Activated T-cell treated with anti-CD3 and anti-CD28 coated beads, Interleukin-2, amount 50 U/mL, for 4 hours (primary cell): ENCODE results near the gene HDAC5. TPM values are rescaled to one million over a fixed set of nuclear protein-coding genes. Genes with fewer than 3 reads are reported as not detected.
"Not testable (repeated sequence)": the region's sequence is repeated elsewhere in the genome, so short reads cannot be mapped to it uniquely, and the experiment has no call there.

ENCODE experiments used
- ATAC-seq, 2 donors: fragments of 200-7000 bp; cut with Tn5 transposase; one replicate each; pipeline ENCODE4 v1.10.0; 2021
- DNase-seq: peaks from one replicate; pipeline ENCODE4 v3.0.0-alpha.2; 2020
- H3K27me3 Mint-ChIP-seq: one replicate; pipeline ENCODE4 v1.8.0; 2021; ENCODE audit warnings: low read depth, mixed read lengths
- H3K36me3 Mint-ChIP-seq: one replicate; pipeline ENCODE4 v1.8.0; 2022; ENCODE audit warnings: mixed read lengths; ENCODE audit not compliant: insufficient read depth
- H3K4me1 Mint-ChIP-seq: one replicate; pipeline ENCODE4 v1.8.0; 2021; ENCODE audit warnings: low read depth, mixed read lengths
- H3K4me3 Mint-ChIP-seq: one replicate; pipeline ENCODE4 v1.8.0; 2021; ENCODE audit warnings: mild to moderate bottlenecking, moderate library complexity, mixed read lengths
- H3K9me3 Mint-ChIP-seq: one replicate; pipeline ENCODE4 v1.8.0; 2021; ENCODE audit warnings: mixed read lengths
- total RNA-seq, 3 donors: library from RNA; stranded (reverse); gene quantifications; one replicate each; pipeline ENCODE4 v1.2.1, GENCODE V29; 2021

The HDAC5 gene
- total RNA-seq, 3 donors from 2014 or later, result 14.6 to 19.7 (median 16.2) TPM

DNA sequence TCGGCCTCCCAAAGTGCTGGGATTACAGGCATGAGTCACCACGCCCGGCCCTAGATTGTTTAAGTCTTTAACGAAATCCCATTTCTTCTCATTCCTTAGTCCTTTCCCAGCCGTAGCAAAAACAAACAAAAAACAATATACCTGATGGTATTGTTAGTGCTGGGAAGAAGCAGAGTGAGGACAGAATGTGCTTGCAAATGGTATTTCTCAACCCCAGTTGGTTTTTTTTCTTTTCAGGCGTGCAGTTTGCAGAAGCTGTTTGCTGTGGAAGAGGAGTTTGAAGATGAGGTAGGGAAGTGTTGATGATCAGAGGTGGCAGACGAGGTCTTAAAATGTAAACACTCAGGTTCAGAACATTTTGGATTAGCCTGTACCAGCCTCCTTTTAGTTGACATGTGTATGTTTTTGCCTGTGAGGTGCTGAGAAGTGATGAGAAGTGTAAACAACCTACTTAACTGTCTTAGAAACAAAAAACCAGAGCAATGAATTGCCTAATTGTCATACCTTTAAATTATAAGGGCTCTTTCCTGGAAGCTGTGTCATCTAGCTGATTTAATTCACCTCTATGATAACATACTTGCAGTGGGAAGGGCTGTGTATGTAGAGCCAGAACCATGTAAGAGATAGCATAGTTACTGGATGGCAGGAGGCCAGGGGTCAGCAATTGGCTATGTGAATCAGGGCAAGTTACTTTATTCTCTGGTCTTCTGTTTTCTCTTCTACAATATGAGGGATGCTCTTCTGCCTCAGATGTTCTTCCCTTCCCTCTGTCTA lies 21.7 kb upstream of the HDAC5 start:
- Mint-ChIP-seq H3K36me3 (no peaks in the 10 kb centered on the region), H3K4me3 (no peak overlapping the region), H3K27me3 (peaks cover 2% of the 10 kb centered on the region), H3K4me1 (peaks cover 10% of the 10 kb centered on the region), H3K9me3 (no peaks in the 10 kb centered on the region)
- DNase-seq (no peak), ATAC-seq (no peak)

DNA sequence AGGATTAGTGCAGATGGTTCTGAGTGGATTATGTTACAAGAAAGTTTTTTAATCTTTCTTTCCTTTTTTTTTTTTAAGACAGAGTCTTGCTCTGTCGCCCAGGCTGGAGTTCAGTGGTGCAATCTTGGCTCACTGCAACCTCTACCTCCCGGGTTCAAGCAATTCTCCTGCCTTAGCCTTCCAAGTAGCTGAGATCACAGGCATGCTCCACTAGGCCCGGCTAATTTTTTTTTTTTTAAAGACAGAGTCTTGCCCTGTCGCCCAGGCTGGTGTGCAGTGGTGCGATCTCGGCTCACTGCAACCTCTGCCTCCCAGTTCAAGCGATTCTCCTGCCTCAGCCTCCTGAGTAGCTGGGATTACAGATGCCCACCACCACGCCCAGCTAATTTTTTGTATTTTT lies 20.5 kb upstream of the HDAC5 start:
- DNase-seq, result not testable (repeated sequence)

DNA sequence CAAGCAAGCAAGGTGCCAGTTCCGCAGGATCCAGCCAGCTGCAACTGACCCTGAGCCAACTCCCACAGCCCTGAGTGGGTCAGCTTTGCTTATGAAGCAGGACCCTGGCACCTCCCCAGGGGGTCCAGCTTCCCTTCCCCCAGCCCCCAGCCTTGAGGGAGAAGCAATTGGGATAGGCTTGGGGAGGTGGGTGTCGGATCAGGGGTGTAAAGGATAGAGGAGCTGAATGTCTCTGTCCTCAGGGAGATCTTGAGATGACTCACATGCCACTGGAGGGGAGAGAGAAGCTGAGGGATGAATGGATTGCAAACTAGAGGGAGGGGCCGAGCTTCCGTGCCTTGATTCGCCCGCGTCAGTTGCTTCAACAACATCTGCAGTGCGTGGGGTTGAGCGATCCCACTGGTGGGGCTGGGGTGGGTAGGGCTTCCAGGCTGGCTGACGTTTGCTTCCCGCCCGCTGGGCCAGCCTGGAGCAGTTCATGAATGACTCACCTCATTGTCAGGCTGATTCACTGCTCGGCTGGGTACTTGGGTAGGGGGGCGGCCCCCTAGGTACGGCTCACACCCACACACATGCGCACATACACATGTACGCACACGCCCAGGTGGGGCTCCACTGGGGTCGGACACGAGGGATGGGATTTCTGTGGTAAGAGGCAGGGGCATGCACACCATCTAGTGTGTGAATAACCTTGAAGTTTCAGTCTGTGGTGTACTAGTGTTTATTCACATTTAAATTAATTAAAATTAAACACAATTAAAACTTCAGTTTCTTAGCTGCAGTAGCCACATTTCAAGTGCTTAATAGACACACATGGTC lies 14.7 kb upstream of the HDAC5 start:
- ATAC-seq, result peak; percentile 82 to 83

More for the DNA sequence above, 20.5 kb upstream of the HDAC5 start:
- not testable (repeated sequence) for H3K36me3 Mint-ChIP-seq, H3K27me3 Mint-ChIP-seq, ATAC-seq, H3K9me3 Mint-ChIP-seq, H3K4me3 Mint-ChIP-seq
- peaks cover 10% of the 10 kb centered on the region for H3K4me1 Mint-ChIP-seq

DNA sequence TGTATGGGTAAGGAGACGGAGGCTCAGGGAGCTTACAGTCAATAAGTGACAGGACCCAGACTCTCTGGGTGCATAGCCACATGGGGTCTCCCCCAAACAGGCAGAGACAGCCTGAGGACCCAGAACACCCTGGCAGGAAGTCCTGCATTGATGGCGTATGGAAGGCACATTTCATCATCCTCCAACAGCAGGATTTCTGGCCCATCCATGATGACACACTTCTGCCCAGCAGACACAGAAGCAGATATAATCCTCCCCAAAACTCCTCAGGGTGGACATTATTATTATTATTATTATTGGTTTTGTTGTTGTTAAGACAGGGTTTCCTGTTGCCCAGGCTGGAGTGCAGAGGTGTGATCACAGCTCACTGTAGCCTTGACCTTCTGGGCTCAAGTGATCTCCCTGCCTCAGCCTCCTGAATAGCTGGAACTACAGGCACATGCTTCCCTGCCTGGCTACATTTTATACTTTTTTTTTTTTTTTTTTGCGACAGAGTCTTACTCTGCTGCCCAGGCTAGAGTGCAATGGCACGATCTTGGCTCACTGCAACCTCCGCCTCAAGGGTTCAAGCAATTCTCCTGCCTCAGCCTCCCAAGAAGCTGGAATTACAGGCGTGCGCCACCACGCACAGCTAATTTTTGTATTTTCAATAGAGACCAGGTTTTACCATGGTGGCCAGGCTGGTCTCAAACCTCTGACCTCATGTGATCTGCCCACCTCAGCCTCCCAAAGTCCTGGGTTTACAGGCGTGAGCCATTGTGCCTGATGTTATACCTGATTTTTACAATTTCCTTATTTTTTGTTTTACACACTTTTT lies 11.5 kb upstream of the HDAC5 start:
- H3K36me3 Mint-ChIP-seq, result no peaks in the 10 kb centered on the region
- H3K4me1 Mint-ChIP-seq, result peaks cover 14% of the 10 kb centered on the region
- H3K9me3 Mint-ChIP-seq, result no peaks in the 10 kb centered on the region
- H3K27me3 Mint-ChIP-seq, result no peaks in the 10 kb centered on the region
- ATAC-seq, result no peak
- no peak overlapping the region for H3K4me3 Mint-ChIP-seq
- DNase-seq, result no peak

More for the DNA sequence above, 14.7 kb upstream of the HDAC5 start:
- Mint-ChIP-seq H3K36me3 (no peaks in the 10 kb centered on the region), H3K27me3 (peaks cover 2% of the 10 kb centered on the region), H3K9me3 (no peaks in the 10 kb centered on the region), H3K4me1 (peaks cover 24% of the 10 kb centered on the region), H3K4me3 (peak overlapping the region; percentile 17)
- peak; percentile 67 for DNase-seq

DNA sequence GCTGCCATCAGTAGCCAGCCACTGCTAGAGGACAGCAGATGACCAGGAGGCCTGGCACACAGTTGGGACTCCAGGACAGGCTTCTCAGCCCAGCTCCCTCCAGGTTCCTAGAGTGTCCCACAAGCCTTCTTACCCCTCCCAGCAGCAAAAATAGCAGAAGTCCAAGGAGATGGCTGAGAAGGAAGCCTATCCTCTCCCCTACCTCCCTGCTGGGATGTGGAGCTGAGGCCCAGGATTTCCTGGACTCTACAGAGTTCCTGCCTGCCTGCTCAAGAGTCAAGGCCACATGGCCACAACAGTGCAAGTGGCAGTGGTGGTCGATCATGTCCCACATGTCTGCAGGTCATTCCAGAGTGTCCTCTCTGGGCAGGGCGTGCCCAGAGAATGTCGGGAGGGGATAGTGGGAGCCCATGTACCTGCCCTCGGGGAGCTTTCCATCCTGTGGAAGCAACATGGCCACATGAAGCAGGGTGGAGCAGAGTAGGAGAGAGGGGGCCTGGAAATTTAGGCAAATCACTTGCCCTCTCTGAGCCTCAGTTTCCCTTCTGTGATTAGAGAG lies 10.6 kb upstream of the HDAC5 start:
- Mint-ChIP-seq H3K4me1 (peaks cover 14% of the 10 kb centered on the region), H3K36me3 (no peaks in the 10 kb centered on the region), H3K4me3 (no peak overlapping the region), H3K9me3 (no peaks in the 10 kb centered on the region), H3K27me3 (no peaks in the 10 kb centered on the region)
- ATAC-seq (no peak), DNase-seq (no peak)

DNA sequence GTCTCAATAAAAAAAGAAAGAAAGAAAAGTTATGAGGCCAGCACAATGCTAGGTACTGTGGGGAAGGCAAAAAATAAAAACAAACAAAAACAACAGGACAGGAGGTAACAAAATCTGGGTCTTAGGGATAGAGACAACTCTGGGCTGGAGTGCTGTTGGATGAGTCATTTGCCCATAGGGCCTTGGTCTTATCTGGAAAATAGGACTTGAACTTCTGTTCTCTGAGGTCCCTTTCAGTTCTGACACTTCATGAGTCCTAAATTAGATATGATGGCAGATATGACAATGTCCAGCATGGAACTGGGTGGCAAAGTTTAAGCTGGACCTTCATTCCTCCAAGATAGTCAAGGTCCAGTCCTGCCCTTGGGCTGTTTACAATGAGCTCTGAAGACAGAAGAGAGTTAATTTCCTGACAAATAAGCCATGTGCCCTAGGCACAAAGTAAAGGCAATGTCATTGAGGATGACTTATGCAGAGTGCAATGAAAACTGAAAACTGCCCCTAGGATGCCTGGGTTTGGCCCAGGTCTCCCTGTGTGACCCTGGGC lies 8.9 kb upstream of the HDAC5 start:
- H3K9me3 Mint-ChIP-seq, result no peaks in the 10 kb centered on the region
- no peak for DNase-seq
- peaks cover under 1% of the 10 kb centered on the region for H3K4me1 Mint-ChIP-seq
- H3K27me3 Mint-ChIP-seq, result no peaks in the 10 kb centered on the region
- no peaks in the 10 kb centered on the region for H3K36me3 Mint-ChIP-seq
- ATAC-seq, result no peak
- H3K4me3 Mint-ChIP-seq, result no peak overlapping the region

DNA sequence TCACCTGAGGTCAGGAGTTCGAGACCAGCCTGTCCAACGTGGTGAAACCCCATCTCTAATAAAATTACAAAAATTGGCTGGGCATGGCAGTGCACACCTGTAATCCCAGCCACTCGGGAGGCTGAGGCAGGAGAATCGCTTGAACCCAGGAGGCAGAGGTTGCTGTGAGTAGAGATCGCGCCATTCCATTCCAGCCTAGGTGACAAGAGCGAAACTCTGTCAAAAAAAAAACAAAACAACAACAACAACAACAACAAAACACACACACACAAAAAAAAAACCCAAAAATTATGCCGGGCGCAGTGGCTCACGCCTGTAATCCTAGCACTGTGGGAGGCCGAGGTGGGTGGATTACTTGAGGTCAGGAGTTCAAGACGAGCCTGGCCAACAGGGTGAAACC lies 7.9 kb upstream of the HDAC5 start:
- H3K36me3 Mint-ChIP-seq, H3K4me1 Mint-ChIP-seq, DNase-seq, H3K9me3 Mint-ChIP-seq, H3K4me3 Mint-ChIP-seq, ATAC-seq, H3K27me3 Mint-ChIP-seq: not testable (repeated sequence)

DNA sequence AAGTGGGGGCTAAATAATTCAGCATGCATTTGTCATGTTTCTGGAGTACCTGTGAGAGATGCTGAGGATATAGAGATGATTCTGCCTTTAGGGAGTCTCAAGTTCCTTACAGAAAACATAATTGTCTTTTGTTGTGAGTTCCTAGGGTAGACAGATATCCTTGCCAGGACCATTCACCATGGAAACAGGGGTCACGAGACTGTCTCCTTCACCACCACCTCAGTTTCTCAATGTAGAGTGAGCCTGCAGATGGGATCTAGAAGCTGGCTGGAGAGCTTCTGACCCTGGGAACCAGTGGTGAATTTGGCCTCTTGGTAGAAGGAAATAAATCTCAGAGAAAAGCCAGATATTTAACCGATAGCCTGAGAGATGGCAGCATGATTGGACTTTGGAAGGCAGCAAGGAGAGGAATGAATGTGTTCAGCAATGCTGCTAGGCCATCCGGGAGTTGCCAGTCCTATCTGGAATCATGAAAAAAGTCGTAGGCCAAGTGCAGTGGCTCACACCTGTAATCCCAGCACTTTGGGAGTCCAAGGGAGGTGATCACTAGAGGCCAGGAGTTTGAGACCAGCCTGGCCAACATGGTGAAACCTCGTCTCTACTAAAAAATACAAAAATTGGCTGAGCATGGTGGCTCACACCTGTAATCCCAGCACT lies 7.4 kb upstream of the HDAC5 start:
- ATAC-seq (no peak), DNase-seq (no peak)
- no peaks in the 10 kb centered on the region for H3K36me3 Mint-ChIP-seq
- no peaks in the 10 kb centered on the region for H3K9me3 Mint-ChIP-seq
- no peak overlapping the region for H3K4me3 Mint-ChIP-seq
- H3K4me1 Mint-ChIP-seq, result no peaks in the 10 kb centered on the region
- no peaks in the 10 kb centered on the region for H3K27me3 Mint-ChIP-seq

DNA sequence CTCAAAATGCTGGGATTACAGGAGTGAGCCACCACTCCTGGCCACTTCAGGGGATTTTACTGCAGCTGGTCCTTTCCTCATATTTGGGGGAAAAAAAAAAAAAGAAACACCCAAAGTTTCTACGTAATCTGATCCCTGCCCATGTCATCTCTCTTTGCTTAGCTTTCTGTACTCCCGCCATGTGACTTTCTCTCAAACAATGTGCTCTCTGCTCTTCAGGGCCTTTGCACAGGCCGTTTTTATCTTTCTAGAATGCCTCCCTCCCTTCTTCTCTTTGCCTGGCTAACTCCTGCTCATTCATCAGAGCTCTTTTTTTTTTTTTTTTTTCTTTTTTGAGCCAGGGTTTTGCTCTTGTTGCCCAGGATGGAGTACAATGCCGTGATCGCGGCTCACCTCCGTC lies 4.9 kb upstream of the HDAC5 start:
- ATAC-seq (no peak), DNase-seq (no peak)
- Mint-ChIP-seq H3K27me3 (no peaks in the 10 kb centered on the region), H3K36me3 (no peaks in the 10 kb centered on the region), H3K4me1 (peaks cover 5% of the 10 kb centered on the region), H3K4me3 (no peak overlapping the region), H3K9me3 (no peaks in the 10 kb centered on the region)

DNA sequence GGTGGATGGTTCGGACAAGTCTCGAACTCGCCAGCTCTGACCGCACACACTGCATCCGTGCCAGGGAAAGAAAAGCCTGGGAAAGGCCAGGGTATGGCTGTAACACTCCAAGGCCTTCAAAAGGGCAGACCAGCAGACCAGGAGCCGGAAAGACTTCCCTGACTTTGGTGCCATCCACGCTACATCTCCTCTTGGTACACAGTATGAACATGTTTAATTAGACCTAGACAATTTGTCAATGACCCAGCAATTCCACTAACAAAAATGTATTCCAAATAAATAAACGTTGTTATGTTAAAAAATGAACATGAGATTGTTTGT lies 637 bp upstream of the HDAC5 start:
- peaks cover 24% of the 10 kb centered on the region for H3K4me1 Mint-ChIP-seq
- no peaks in the 10 kb centered on the region for H3K9me3 Mint-ChIP-seq
- no peaks in the 10 kb centered on the region for H3K27me3 Mint-ChIP-seq
- no peak for ATAC-seq
- no peak for DNase-seq
- peak overlapping the region; percentile 88 for H3K4me3 Mint-ChIP-seq
- H3K36me3 Mint-ChIP-seq, result no peaks in the 10 kb centered on the region

DNA sequence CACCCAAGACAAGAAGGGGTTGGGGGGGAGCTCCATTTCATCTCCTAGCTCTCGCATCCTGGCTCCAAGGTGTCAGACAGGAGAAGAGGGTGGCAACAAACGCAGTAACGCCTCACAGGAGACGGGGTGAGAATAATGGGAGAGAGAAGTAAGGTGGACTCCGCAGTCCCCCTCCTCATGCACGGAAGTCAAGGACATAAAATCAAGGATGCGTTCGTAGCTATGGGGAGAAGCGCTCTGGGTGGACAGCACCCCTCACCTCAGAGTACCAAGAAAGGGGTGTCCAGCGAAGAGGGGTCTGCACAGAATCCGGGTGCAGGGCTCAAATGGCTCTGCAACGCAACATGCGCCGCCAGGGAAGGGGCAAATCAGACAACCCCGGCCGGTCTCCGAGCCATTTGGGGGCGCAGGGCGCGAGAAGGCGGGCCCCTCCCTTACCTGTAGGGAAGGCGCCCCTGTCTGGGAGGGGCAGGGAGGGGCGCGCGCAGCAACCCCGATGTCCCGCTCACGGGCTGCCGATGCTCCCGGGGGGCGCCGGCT lies 555 bp downstream of the HDAC5 start:
- Mint-ChIP-seq H3K9me3 (no peaks in the 10 kb centered on the region), H3K4me3 (peak overlapping the region; percentile 89), H3K4me1 (peaks cover 30% of the 10 kb centered on the region), H3K27me3 (no peaks in the 10 kb centered on the region), H3K36me3 (no peaks in the 10 kb centered on the region)
- no peak for ATAC-seq
- no peak for DNase-seq

DNA sequence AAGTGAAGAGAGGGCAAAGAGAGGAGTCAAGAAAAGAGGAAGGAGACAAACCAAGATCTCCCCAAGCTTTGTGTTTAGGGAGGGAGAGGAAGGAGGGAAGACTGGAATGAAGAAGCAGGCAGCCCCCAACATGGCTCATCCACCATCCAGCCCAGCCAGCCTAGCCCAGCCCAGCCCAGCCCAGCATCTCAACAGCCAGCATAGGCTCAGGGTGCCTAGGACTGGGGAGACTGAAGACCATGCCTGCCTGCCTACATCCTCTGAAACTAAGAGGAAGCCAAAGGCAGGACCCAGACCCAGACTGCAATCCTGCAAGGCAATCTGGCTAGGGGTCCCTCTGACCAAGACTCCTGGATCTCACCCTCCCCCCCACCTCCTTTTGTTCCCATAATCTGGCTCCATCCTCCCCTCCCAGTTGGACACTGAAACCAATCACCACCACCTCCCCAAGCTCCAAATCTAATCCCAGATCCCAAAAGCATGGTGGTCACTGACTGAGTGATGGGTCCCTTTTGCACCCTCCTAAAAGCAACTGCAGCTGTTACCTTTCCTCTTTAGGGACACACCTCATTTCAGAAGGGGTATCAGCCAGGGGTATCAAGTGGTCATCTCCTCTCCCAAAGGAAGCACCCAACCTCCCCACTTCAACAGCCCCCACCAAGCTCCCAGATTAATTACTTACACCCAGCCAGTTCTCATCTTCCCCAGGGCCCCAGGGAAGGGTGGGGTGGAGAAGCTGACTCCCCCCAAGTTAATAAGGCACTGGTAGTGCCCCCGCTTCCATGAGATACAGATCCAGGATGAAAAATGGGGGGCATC lies 1.2 kb downstream of the HDAC5 start:
- no peaks in the 10 kb centered on the region for H3K36me3 Mint-ChIP-seq

More for the DNA sequence above, 1.2 kb downstream of the HDAC5 start:
- Mint-ChIP-seq H3K27me3 (no peaks in the 10 kb centered on the region), H3K4me3 (peak overlapping the region; percentile 89), H3K9me3 (no peaks in the 10 kb centered on the region), H3K4me1 (peaks cover 30% of the 10 kb centered on the region)
- DNase-seq, result no peak
- ATAC-seq, result no peak
